ENCODE data around the gene GSK3B.

Gene GSK3B

DNA sequence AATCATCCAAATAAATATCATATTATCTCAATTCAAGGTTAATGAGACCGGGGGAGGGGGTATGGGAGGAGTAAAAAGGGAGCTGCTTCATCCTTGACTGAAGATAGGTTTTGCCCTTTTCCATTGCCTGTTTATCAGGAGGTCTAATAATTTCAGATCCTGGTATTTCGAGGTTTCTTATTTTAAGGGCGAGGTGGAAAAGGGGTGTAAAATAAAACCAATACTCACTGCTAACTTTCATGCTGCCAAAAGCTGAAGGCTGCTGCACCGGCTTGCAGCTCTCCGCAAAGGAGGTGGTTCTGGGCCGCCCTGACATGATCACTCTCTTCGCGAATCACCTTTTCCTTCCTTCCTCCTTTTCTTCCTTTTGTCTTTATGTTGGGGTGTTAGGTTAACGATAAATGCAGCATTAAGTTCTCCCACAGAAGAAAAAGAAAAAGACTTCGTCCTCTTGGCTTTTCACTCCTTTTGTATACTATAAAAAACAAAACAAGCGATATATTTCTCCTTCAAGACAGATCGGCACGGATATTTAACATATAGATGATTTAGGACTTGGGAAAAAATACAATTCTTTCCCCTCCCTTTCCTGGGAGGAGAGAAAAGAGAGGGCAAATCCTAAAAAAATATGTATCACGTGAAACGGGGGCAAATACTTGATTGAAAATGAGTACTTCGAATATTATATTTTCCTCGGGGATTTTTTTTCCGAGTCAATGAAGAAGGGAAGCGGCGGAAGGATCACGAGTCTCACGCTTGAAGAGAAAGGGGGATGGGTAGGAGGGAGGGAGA is 932 bp downstream of the GSK3B start:
- DNase-seq (ENCODE audit: low read depth, low spot score), result peak; percentile 88
- TF ChIP-seq, protein P1, sequence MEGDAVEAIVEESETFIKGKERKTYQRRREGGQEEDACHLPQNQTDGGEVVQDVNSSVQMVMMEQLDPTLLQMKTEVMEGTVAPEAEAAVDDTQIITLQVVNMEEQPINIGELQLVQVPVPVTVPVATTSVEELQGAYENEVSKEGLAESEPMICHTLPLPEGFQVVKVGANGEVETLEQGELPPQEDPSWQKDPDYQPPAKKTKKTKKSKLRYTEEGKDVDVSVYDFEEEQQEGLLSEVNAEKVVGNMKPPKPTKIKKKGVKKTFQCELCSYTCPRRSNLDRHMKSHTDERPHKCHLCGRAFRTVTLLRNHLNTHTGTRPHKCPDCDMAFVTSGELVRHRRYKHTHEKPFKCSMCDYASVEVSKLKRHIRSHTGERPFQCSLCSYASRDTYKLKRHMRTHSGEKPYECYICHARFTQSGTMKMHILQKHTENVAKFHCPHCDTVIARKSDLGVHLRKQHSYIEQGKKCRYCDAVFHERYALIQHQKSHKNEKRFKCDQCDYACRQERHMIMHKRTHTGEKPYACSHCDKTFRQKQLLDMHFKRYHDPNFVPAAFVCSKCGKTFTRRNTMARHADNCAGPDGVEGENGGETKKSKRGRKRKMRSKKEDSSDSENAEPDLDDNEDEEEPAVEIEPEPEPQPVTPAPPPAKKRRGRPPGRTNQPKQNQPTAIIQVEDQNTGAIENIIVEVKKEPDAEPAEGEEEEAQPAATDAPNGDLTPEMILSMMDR (IDR thresholded peaks at IDR 0.05; ENCODE audit: low read depth, low read length), result no peak
- in situ Hi-C loops (cut with HindIII; ENCODE audit: low sequenced_read_pairs), result no loop called here
- peak overlapping the region; percentile 95 for H3K4me3 ChIP-seq (ENCODE audit: low read depth, low read length)

DNA sequence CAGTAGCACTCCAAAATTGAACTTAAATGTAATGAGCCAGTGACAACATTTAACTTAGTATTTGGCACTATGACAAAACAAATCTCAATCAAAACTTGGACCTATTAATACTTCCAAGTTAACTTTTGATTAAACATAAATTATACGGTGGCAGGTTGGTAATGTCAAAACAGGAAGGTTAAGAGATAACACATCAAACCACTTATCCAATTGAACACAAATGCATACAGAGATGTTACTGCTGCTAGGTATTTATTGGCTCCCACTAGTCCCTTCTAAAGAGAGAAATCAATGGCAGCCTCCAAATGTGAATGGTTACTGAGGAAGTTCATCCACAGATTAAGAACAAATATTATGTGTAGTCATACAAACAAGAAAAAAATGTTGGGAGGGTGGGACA is 1.8 kb downstream of the GSK3B start:
- TF ChIP-seq, protein P1 (IDR thresholded peaks at IDR 0.05; ENCODE audit: low read depth, low read length), result no peak
- H3K4me3 ChIP-seq (ENCODE audit: low read depth, low read length), result peak overlapping the region; percentile 95
- in situ Hi-C loops (cut with HindIII; ENCODE audit: low sequenced_read_pairs), result no loop called here
- no peak for DNase-seq (ENCODE audit: low read depth, low spot score)

DNA sequence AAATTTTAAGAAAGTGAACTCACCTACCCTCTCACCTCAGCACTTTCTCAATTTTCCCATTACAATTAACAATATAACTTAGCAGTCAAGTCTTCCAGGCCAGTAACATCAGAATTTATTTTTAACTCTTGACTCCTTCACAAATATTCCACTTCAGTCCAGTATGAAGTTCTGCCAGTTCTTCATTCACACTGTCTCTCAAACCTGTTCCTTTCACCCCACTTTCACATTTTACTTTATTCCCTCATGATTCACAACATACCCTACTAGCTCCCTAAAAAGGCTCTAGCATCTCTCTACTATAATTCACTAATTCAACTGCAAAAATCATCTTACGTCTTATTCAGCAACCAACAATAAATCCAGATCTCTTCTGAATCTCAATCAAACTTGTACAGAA is 3.8 kb downstream of the GSK3B start:
- in situ Hi-C loops (cut with HindIII; ENCODE audit: low sequenced_read_pairs), result no loop called here
- H3K4me3 ChIP-seq (ENCODE audit: low read depth, low read length), result peak overlapping the region; percentile 95
- TF ChIP-seq, protein P1 (IDR thresholded peaks at IDR 0.05; ENCODE audit: low read depth, low read length), result no peak
- no peak for DNase-seq (ENCODE audit: low read depth, low spot score)

GRCh38 chr3:120089089-120089488 is 5.2 kb downstream of the GSK3B start:
- in situ Hi-C loops (cut with HindIII; ENCODE audit: low sequenced_read_pairs), result no loop called here
- TF ChIP-seq, protein P1 (IDR thresholded peaks at IDR 0.05; ENCODE audit: low read depth, low read length), result no peak
- no peak overlapping the region for H3K4me3 ChIP-seq (ENCODE audit: low read depth, low read length)
- no peak for DNase-seq (ENCODE audit: low read depth, low spot score)

- DNase-seq (ENCODE audit: low read depth, low spot score), result no peak
- no peak overlapping the region for H3K4me3 ChIP-seq (ENCODE audit: low read depth, low read length)
- TF ChIP-seq, protein P1 (IDR thresholded peaks at IDR 0.05; ENCODE audit: low read depth, low read length), result no peak
- in situ Hi-C loops (cut with HindIII; ENCODE audit: low sequenced_read_pairs), result no loop called here
Measured at GRCh38 chr3:120088622-120089021, 5.6 kb downstream of the GSK3B start.

GRCh38 chr3:120081719-120082118 is 12.5 kb downstream of the GSK3B start:
- in situ Hi-C loops (cut with HindIII; ENCODE audit: low sequenced_read_pairs), result no loop called here
- TF ChIP-seq, protein P1 (IDR thresholded peaks at IDR 0.05; ENCODE audit: low read depth, low read length), result no peak
- no peak overlapping the region for H3K4me3 ChIP-seq (ENCODE audit: low read depth, low read length)
- no peak for DNase-seq (ENCODE audit: low read depth, low spot score)

All from astrocyte of the spinal cord (primary cell).